PC-3 (cell line): Measurements from ENCODE around the gene MCTP2.

Experiments used
- EZH2 ChIP-seq: fragments of 300-600 bp; sonication (generic); IDR thresholded peaks from one replicate; pipeline ENCODE4 v1.6.1; 2017; ENCODE audit warnings: antibody characterized with exemption, mild to moderate bottlenecking, low read length; ENCODE audit not compliant: unreplicated experiment
- EZH2phosphoT487 ChIP-seq: fragments of 300-600 bp; sonication (generic); IDR thresholded peaks from 2 replicates; pipeline ENCODE4 v1.6.1; 2018; ENCODE audit warnings: mild to moderate bottlenecking, antibody characterized with exemption, low read length, borderline replicate concordance
- TF ChIP-seq, protein P1 (sequence below): fragments of 300-600 bp; sonication (generic); conservative IDR thresholded peaks from 2 replicates; pipeline ENCODE4 v1.5.1; 2017; ENCODE audit warnings: antibody characterized with exemption, low read depth, mild to moderate bottlenecking, low read length

DNA sequence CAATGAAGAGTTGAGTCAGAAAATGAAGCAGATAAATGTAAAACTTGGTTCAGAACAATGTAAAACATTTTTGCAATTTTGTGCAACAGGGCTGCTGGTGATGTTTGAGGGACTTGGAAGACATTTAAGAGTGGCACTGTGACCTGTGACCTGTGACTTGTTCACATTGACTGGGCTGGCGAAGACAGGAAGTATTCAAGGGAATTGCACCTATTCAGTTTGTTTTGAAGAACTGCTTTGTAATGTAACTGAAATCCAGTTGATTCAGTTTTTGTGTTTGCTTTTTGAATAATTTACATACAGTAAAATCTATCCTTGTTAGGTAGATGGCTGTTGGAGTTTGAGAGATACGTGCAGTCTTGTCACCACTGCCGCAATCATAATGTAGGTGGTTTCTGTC is 35.4 kb downstream of the MCTP2 start:
- TF ChIP-seq, protein P1, sequence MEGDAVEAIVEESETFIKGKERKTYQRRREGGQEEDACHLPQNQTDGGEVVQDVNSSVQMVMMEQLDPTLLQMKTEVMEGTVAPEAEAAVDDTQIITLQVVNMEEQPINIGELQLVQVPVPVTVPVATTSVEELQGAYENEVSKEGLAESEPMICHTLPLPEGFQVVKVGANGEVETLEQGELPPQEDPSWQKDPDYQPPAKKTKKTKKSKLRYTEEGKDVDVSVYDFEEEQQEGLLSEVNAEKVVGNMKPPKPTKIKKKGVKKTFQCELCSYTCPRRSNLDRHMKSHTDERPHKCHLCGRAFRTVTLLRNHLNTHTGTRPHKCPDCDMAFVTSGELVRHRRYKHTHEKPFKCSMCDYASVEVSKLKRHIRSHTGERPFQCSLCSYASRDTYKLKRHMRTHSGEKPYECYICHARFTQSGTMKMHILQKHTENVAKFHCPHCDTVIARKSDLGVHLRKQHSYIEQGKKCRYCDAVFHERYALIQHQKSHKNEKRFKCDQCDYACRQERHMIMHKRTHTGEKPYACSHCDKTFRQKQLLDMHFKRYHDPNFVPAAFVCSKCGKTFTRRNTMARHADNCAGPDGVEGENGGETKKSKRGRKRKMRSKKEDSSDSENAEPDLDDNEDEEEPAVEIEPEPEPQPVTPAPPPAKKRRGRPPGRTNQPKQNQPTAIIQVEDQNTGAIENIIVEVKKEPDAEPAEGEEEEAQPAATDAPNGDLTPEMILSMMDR = no peak
- TF ChIP-seq EZH2 = no peak
- TF ChIP-seq EZH2phosphoT487 = no peak
